ENCODE results near the gene CD38.
"Not testable (repeated sequence)": the region's sequence is repeated elsewhere in the genome, so short reads cannot be mapped to it uniquely, and the experiment has no call there.

The CD38 gene

GRCh38 chr4:15851969-15852368 is 73.8 kb downstream of the CD38 start:
- no peak for DNase-seq (ENCODE audit: low read depth)
- no peak for TF ChIP-seq CTCF (conservative IDR thresholded peaks at IDR 0.05; ENCODE audit: low read depth, low read length)
- no peak overlapping the region for H3K4me3 ChIP-seq (ENCODE audit: low read length)

- DNase-seq (ENCODE audit: low read depth): no peak
- TF ChIP-seq CTCF (conservative IDR thresholded peaks at IDR 0.05; ENCODE audit: low read depth, low read length): no peak
- H3K4me3 ChIP-seq (ENCODE audit: low read length): no peak overlapping the region
These were observed 74.4 kb downstream of the CD38 start for GRCh38 chr4:15852524-15852923.

GRCh38 chr4:15853345-15853744 is 75.2 kb downstream of the CD38 start:
- H3K4me3 ChIP-seq (ENCODE audit: low read length): no peak overlapping the region
- DNase-seq (ENCODE audit: low read depth): no peak
- no peak for TF ChIP-seq CTCF (conservative IDR thresholded peaks at IDR 0.05; ENCODE audit: low read depth, low read length)

- TF ChIP-seq CTCF (conservative IDR thresholded peaks at IDR 0.05; ENCODE audit: low read depth, low read length): no peak
- DNase-seq (ENCODE audit: low read depth): no peak
These were observed 77.8 kb downstream of the CD38 start for GRCh38 chr4:15855804-15856475.

GRCh38 chr4:15861198-15861597 is 83.1 kb downstream of the CD38 start:
- not testable (repeated sequence) for H3K4me3 ChIP-seq (ENCODE audit: low read length)
- peak; percentile 12 for DNase-seq (ENCODE audit: low read depth)

More at GRCh38 chr4:15855804-15856475, 77.8 kb downstream of the CD38 start:
- H3K4me3 ChIP-seq (ENCODE audit: low read length): no peak overlapping the region

GRCh38 chr4:15864651-15865566 is 86.8 kb downstream of the CD38 start:
- DNase-seq (ENCODE audit: low read depth): no peak
- no peak for TF ChIP-seq CTCF (conservative IDR thresholded peaks at IDR 0.05; ENCODE audit: low read depth, low read length)
- no peak overlapping the region for H3K4me3 ChIP-seq (ENCODE audit: low read length)

GRCh38 chr4:15868111-15868510 is 90.0 kb downstream of the CD38 start:
- no peak for DNase-seq (ENCODE audit: low read depth)
- H3K4me3 ChIP-seq (ENCODE audit: low read length): no peak overlapping the region
- TF ChIP-seq CTCF (conservative IDR thresholded peaks at IDR 0.05; ENCODE audit: low read depth, low read length): no peak

Data from retinal pigment epithelial cell (primary cell).